H9 (cell line): ENCODE results near the gene PLA2G4E. TPM values are rescaled to one million over a fixed set of nuclear protein-coding genes. Genes with fewer than 3 reads are reported as not detected.

ENCODE experiments used
- DNase-seq: peaks from one replicate; pipeline ENCODE4 v3.0.0-alpha.2; 2017
- H2AFZ ChIP-seq: one replicate; pipeline ENCODE4 v1.6.1; 2013; ENCODE audit warnings: mild to moderate bottlenecking, low read length, control low read depth, moderate library complexity
- H2AK5ac ChIP-seq: 2 replicates; pipeline ENCODE4 v1.6.1; 2013; ENCODE audit warnings: low read length, control low read depth, mixed read lengths; ENCODE audit not compliant: insufficient read length
- H2BK120ac ChIP-seq: one replicate; pipeline ENCODE4 v1.6.1; 2013; ENCODE audit warnings: low read depth, mild to moderate bottlenecking, low read length, control low read depth, inconsistent platforms; ENCODE audit not compliant: poor library complexity, severe bottlenecking
- H2BK12ac ChIP-seq: 2 replicates; pipeline ENCODE4 v1.6.1; 2013; ENCODE audit warnings: low read length, control low read depth, mixed read lengths, low read depth; ENCODE audit not compliant: insufficient read length
- H2BK15ac ChIP-seq: 2 replicates; pipeline ENCODE4 v1.6.1; 2013; ENCODE audit warnings: low read depth, low read length, control low read depth
- H2BK20ac ChIP-seq: one replicate; pipeline ENCODE4 v1.6.1; 2013; ENCODE audit warnings: low read depth, mild to moderate bottlenecking, low read length, control low read depth, inconsistent platforms; ENCODE audit not compliant: poor library complexity, severe bottlenecking
- H2BK5ac ChIP-seq: 2 replicates; pipeline ENCODE4 v1.6.1; 2013; ENCODE audit warnings: low read length, control low read depth, mixed read lengths; ENCODE audit not compliant: insufficient read length
- H3K14ac ChIP-seq: 2 replicates; pipeline ENCODE4 v1.6.1; 2013; ENCODE audit warnings: low read length, control low read depth; ENCODE audit not compliant: insufficient read depth
- H3K18ac ChIP-seq: 2 replicates; pipeline ENCODE4 v1.6.1; 2013; ENCODE audit warnings: low read depth, mild to moderate bottlenecking, mixed read lengths, low read length, control low read depth; ENCODE audit not compliant: insufficient read length
- H3K23ac ChIP-seq: 2 replicates; pipeline ENCODE4 v1.6.1; 2013; ENCODE audit warnings: low read length, control low read depth, mixed read lengths, low read depth; ENCODE audit not compliant: insufficient read length
- H3K23me2 ChIP-seq: 2 replicates; pipeline ENCODE4 v1.6.1; 2013; ENCODE audit warnings: low read depth, mild to moderate bottlenecking, mixed read lengths, low read length, control low read depth; ENCODE audit not compliant: insufficient read length, poor library complexity, severe bottlenecking
- H3K27ac ChIP-seq: 2 replicates; pipeline ENCODE4 v1.5.1; 2013; ENCODE audit warnings: low read length, control low read depth, mixed read lengths, low read depth; ENCODE audit not compliant: insufficient read length
- H3K27me3 ChIP-seq: 2 replicates; pipeline ENCODE4 v1.6.1; 2013; ENCODE audit warnings: low read length, control low read depth, inconsistent platforms; ENCODE audit not compliant: insufficient read depth
- H3K4ac ChIP-seq: 2 replicates; pipeline ENCODE4 v1.6.1; 2013; ENCODE audit warnings: low read depth, mild to moderate bottlenecking, control low read depth, inconsistent platforms, low read length, moderate library complexity
- H3K4me1 ChIP-seq: 2 replicates; pipeline ENCODE4 v1.6.1; 2013; ENCODE audit warnings: low read length, control low read depth, inconsistent platforms; ENCODE audit not compliant: insufficient read depth
- H3K4me2 ChIP-seq: 2 replicates; pipeline ENCODE4 v1.6.1; 2013; ENCODE audit warnings: low read length, control low read depth, mixed read lengths; ENCODE audit not compliant: insufficient read length, insufficient read depth
- H3K56ac ChIP-seq: 2 replicates; pipeline ENCODE4 v1.6.1; 2013; ENCODE audit warnings: low read depth, mild to moderate bottlenecking, mixed read lengths, low read length, control low read depth; ENCODE audit not compliant: insufficient read length
- H3K79me1 ChIP-seq: 2 replicates; pipeline ENCODE4 v1.6.1; 2013; ENCODE audit warnings: low read depth, mild to moderate bottlenecking, moderate library complexity, low read length, control low read depth, inconsistent platforms; ENCODE audit not compliant: insufficient read depth, poor library complexity, severe bottlenecking
- H3K79me2 ChIP-seq: 2 replicates; pipeline ENCODE4 v1.6.1; 2013; ENCODE audit warnings: low read length, control low read depth, inconsistent platforms; ENCODE audit not compliant: insufficient read depth
- H3K9ac ChIP-seq: 2 replicates; pipeline ENCODE4 v1.6.1; 2013; ENCODE audit warnings: low read length, control low read depth, mixed read lengths; ENCODE audit not compliant: insufficient read length; ENCODE audit errors: extremely low read depth
- H3K9me3 ChIP-seq: one replicate; pipeline ENCODE4 v1.6.1; 2013; ENCODE audit warnings: low read depth, low read length, inconsistent platforms; ENCODE audit not compliant: control insufficient read depth
- H3T11ph ChIP-seq: one replicate; pipeline ENCODE4 v1.6.1; 2013; ENCODE audit warnings: mild to moderate bottlenecking, low read length, control low read depth, inconsistent platforms
- H4K20me1 ChIP-seq: one replicate; pipeline ENCODE4 v1.6.1; 2013; ENCODE audit not compliant: control insufficient read depth, insufficient read length, insufficient read depth
- H4K5ac ChIP-seq: 2 replicates; pipeline ENCODE4 v1.6.1; 2013; ENCODE audit warnings: low read depth, mild to moderate bottlenecking, mixed read lengths, low read length, control low read depth; ENCODE audit not compliant: insufficient read length
- H4K8ac ChIP-seq: replicated peaks from 2 replicates; pipeline ENCODE4 v1.6.1; 2013; ENCODE audit warnings: low read length, control low read depth, mixed read lengths, low read depth; ENCODE audit not compliant: insufficient read length
- H4K91ac ChIP-seq: 2 replicates; pipeline ENCODE4 v1.6.1; 2013; ENCODE audit warnings: low read depth, mild to moderate bottlenecking, moderate library complexity, mixed read lengths, low read length, control low read depth; ENCODE audit not compliant: insufficient read length
- H3K27ac Mint-ChIP-seq, 3 experiments: 2 replicates in 2 of 3; 3 replicates in 1 of 3; pipeline ENCODE4 v1.8.0; 2020 to 2021; ENCODE audit warnings: mixed read lengths in 3 of 3, mild to moderate bottlenecking in 1 of 3, moderate library complexity in 1 of 3
- H3K27me3 Mint-ChIP-seq: 2 replicates; pipeline ENCODE4 v1.8.0; 2021; ENCODE audit warnings: low read depth, mild to moderate bottlenecking, moderate library complexity, mixed read lengths
- H3K36me3 Mint-ChIP-seq, 3 experiments: 2 replicates in 2 of 3; 3 replicates in 1 of 3; pipeline ENCODE4 v1.8.0; 2020 to 2021; ENCODE audit warnings: low read depth in 3 of 3, mixed read lengths in 3 of 3; ENCODE audit not compliant: insufficient read depth in 1 of 3
- H3K4me1 Mint-ChIP-seq, 2 experiments: 2 replicates each; pipeline ENCODE4 v1.8.0; 2020; ENCODE audit warnings: mixed read lengths in 2 of 2
- H3K4me3 Mint-ChIP-seq, 2 experiments: 2 replicates in 1 of 2; 3 replicates in 1 of 2; pipeline ENCODE4 v1.8.0; 2020 to 2021; ENCODE audit warnings: mild to moderate bottlenecking in 2 of 2, mixed read lengths in 2 of 2, moderate library complexity in 1 of 2
- H3K9me3 Mint-ChIP-seq, 2 experiments: 2 replicates in 1 of 2; 3 replicates in 1 of 2; pipeline ENCODE4 v1.8.0; 2020; ENCODE audit warnings: mild to moderate bottlenecking in 2 of 2, mixed read lengths in 2 of 2, moderate library complexity in 1 of 2
- WGBS: extraction: QIAGEN DNeasy Blood & Tissue Kit; methylation state at CpG from one replicate; pipeline ENCODE4 v1.1.7; 2013; ENCODE audit warnings: missing lambda C conversion rate, low lambda C conversion rate, mixed read lengths; ENCODE audit not compliant: insufficient read length; ENCODE audit errors: extremely low coverage; 5-methylcytosine and 5-hydroxymethylcytosine counted together
- total RNA-seq: library from RNA; stranded (reverse); gene quantifications from 2 replicates; pipeline ENCODE4 v1.2.1, GENCODE V29; 2021
- TF ChIP-seq, protein P1 (sequence below): fragments of 200-600 bp; sonication (generic); conservative IDR thresholded peaks from 3 replicates; pipeline ENCODE4 v1.8.0; 2021; ENCODE audit warnings: antibody characterized with exemption, mild to moderate bottlenecking

PLA2G4E gene
- total RNA-seq, 1 experiment from 2014 or later: not detected

DNA sequence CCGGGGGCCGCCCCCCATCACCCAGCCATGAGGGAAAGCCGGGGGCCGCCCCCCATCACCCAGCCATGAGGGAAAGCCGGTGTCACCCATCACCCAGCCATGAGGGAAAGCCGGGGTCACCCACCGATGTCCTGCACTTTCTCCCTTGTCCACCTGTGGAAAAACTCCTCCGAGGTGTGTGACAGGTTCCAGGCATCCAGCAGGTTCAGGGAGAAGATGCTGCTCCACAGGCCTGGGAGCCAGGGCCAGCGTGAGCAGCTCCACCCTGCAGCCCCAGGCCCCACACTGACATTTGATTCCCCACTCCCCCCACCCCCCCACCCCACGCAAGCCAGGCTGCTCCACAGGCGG lies 32.9 kb downstream of the PLA2G4E start:
- Mint-ChIP-seq H3K4me3 (no peak overlapping the region), H3K4me1 (peaks cover 6 to 7% of the 10 kb centered on the region in 2 experiments), H3K36me3 (no peaks in the 10 kb centered on the region), H3K9me3 (no peaks in the 10 kb centered on the region), H3K27ac (no peak overlapping the region), H3K27me3 (peaks cover 2% of the 10 kb centered on the region)
- no peak overlapping the region for H3K18ac ChIP-seq
- H2AFZ ChIP-seq: no peak overlapping the region
- H3K79me1 ChIP-seq: no peaks in the 10 kb centered on the region
- H2BK120ac ChIP-seq: no peak overlapping the region
- no peaks in the 10 kb centered on the region for H3K23me2 ChIP-seq
- H3K79me2 ChIP-seq: no peaks in the 10 kb centered on the region
- H2BK15ac ChIP-seq: no peak overlapping the region
- H3K4ac ChIP-seq: no peak overlapping the region
- H3K4me1 ChIP-seq: no peaks in the 10 kb centered on the region; the same call in 1 of the 2 replicates
- no peak overlapping the region for H4K5ac ChIP-seq
- no peak overlapping the region for H3K27ac ChIP-seq
- no CpG with 5 or more reads among the region's 11 CpGs for WGBS
- H3K27me3 ChIP-seq: no peaks in the 10 kb centered on the region
- H3K14ac ChIP-seq: no peak overlapping the region
- no peaks in the 10 kb centered on the region for H3K9me3 ChIP-seq
- H2BK12ac ChIP-seq: no peak overlapping the region
- no peak overlapping the region for H4K91ac ChIP-seq
- no peaks in the 10 kb centered on the region for H4K20me1 ChIP-seq
- H2AK5ac ChIP-seq: no peak overlapping the region
- H3K9ac ChIP-seq: no peak overlapping the region
- no peak overlapping the region for H2BK20ac ChIP-seq
- no peak overlapping the region for H3K4me2 ChIP-seq
- H3K56ac ChIP-seq: no peak overlapping the region
- no peak overlapping the region for H3T11ph ChIP-seq
- H2BK5ac ChIP-seq: no peak overlapping the region
- H4K8ac ChIP-seq: no peak overlapping the region
- DNase-seq: no peak
- no peak overlapping the region for H3K23ac ChIP-seq
- TF ChIP-seq, protein P1, sequence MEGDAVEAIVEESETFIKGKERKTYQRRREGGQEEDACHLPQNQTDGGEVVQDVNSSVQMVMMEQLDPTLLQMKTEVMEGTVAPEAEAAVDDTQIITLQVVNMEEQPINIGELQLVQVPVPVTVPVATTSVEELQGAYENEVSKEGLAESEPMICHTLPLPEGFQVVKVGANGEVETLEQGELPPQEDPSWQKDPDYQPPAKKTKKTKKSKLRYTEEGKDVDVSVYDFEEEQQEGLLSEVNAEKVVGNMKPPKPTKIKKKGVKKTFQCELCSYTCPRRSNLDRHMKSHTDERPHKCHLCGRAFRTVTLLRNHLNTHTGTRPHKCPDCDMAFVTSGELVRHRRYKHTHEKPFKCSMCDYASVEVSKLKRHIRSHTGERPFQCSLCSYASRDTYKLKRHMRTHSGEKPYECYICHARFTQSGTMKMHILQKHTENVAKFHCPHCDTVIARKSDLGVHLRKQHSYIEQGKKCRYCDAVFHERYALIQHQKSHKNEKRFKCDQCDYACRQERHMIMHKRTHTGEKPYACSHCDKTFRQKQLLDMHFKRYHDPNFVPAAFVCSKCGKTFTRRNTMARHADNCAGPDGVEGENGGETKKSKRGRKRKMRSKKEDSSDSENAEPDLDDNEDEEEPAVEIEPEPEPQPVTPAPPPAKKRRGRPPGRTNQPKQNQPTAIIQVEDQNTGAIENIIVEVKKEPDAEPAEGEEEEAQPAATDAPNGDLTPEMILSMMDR: no peak
